Hematopoietic multipotent progenitor cell treated with erythropoietin and hydrocortisone succinate and interleukin-3 and kit ligand, for 8 days (in vitro differentiated cells): ENCODE measurements around the gene YY2.
"Not testable (repeated sequence)": the region's sequence is repeated elsewhere in the genome, so short reads cannot be mapped to it uniquely, and the experiment has no call there.

ENCODE experiments used
- DNase-seq: peaks from one replicate; pipeline ENCODE4 v3.0.0-alpha.2; 2015

Gene YY2

DNA sequence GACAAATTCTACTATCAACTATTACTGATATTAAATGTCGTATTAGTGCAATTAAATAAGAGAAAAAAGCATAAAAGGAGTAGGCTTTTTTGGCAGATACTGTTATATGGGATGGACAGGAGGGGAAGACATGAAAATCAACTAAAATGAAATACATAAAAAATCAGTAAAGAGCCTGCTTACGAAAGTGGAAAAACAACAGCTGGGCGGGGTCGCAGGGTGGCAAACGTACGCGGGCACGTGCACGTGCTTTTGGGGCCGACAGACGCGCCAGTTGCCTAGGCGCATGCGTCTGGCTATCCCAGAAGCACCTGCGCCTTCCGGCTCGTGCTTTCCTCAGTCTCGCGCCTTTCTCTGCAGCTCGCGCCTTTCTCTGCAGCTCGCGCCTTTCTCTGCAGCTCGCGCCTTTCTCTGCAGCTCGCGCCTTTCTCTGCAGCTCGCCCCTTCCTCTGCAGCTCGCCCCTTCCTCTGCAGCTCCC is at the start of gene YY2:
Gene YY2 (plus strand): TSS at position 51 of the 479 bp plus-strand sequence. CDS start 498 bp downstream, outside the sequence.
- DNase-seq, result no peak

DNA sequence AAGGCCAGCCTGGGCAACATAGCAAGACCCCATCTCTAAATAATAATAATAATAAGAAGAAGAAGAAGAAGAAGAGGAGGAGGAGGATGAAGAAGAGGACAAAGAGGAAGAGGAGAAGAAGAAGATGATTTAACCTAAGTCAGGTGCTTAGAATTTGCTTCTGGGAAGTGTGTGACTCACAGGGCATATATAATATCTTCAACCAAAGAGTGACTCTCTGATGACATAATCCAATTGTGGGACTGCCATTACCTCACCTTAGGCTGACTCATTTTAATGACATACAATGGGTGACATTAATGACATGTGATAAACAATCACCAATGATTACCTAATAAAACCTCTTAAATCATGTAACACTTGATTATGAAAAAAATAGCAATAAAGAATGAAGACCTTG is 49.1 kb upstream of the YY2 start:
- DNase-seq, result no peak

DNA sequence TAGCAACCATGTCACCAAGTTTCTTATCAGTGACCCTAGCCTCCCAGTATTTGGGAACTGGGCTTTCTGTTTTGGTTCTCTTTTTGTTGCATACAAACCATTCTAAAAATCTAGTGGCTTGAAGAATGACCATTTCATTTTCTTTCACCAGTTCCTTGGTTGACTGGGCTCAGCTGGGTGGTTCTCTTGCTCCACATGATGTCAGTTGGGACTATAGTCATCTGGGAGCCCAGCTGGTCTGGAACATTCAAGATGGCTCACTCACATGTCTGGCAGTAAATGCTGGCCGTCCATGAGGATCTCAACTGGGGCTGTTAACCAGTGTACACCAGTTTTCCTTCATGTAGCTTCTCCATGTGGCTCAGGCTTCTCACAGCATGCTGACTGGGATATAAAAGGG is 44.0 kb upstream of the YY2 start:
- no peak for DNase-seq

DNA sequence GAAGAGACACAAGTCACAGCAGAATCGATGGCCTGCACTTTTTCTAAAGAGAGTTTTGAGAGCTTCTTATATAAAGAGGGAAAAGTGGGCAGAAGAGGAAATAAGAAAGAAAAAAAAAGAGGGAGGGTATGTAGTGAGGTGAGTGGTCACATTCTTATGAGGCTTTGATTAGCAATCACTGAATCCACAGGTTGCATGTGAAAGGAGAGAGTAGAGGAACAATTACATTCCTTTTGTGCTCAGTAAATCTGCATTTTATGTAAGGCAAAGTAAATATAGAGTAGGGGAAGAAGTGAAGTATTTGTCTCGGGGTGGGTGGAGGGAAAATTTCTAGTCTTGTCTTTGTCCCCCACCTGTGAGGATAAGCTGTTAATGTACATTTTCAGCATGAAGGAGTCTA is 43.2 kb upstream of the YY2 start:
- DNase-seq, result no peak

DNA sequence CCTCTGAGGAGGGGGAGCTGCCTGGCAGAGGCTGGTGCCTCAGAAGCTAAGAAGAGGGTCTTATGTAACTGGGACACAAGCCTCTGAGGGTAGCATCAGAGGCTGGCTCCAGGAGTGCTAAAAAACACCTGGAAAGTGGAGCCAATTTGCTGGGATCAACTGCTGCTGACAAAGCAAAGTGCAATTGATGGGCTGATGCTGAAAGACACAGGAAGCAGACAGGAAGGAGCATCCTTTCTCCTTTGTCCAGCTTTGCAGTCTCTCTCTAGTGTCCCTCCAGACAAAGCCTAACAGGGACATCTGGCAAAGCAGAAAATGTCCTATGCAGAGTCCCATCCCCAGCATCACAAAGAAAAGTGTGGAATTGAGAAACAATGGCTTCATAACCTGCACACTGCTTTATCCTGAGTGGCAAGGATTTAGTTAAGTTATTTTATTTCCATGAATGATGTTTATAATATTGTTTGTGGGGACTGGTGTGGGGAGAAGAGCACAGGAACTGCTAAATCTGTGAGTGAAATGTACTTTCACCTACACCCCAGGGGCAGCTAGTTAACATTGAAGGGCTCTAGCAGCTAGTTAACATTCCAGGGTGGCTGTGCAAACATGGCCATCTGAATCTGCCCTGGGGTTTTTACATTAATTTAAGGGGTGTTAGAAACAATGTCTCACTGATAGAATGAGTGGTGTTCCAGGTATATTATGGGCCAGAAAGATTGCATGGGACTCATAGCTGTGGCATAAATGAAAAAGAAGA is 42.0 kb upstream of the YY2 start:
- DNase-seq, result no peak

DNA sequence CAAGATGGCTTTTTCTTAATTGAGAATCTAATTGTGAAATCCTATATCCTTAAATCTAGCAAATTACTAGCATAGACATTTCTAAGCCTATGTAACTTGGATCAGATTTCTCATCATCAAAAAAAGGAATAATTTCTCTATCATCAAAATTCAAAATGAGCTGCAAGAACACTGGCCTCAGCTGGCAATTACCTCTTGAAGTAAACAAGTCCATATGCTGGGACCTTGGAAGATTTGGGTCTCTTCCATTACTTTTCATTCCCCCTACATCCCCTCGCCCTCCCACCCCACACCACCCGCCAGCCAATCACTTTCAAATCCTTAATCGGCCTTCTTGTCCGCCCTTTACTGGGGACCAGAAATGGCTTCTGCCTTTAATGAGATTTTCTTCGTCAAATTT is 39.7 kb upstream of the YY2 start:
- no peak for DNase-seq

DNA sequence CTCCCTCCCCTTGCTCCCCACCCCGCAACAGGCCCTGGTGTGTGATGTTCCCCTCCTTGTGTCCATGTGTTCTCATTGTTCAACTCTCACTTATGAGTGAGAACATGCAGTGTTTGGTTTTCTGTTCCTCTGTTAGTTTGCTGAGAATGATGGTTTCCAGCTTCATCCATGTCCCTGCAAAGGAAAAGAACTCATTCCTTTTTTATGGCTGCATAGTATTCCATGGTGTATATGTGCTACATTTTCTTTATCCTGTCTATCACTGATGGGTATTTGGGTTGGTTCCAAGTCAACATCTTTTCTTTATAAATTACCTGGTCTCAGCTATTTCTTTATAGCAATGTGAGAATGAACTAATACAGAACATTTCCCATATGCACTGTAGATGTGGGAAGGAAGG is 35.6 kb upstream of the YY2 start:
- not testable (repeated sequence) for DNase-seq

DNA sequence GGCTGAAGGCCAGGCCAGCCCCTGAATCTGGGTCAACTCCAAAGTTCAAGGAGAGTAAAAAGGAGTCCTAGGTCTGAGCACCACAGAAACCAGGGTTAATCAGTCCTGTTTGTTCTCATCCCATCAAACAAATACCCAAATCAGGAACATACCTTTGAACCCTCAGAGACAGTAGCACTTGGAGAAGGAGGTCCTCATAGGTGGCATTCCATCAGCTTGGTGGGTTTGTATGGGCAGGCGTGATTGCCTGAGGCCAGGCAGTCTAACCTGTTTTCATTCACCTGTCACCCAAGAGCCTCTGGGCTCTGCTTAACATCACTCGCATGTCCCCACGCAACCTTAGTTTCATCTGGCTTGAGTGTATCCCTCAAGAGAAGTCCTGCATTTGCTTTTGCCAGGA is 33.9 kb upstream of the YY2 start:
- no peak for DNase-seq

DNA sequence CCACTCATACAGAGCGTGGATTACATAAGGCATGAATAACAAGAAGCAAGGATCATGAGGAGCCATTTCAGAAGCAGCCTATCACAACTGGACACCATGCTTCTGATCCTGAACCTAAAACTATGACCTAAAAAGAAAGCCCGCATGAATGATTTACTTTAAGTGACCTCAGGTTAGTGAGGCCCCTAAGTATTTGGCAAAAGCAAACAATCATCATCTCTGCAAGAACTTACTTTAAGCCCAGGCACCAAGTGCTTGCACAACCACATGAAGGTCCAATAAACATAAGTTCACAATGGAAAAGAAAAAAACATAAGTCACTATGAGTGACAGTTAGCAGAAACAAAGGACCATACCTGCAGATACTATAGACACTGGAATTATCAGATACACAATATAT is 24.3 kb upstream of the YY2 start:
- DNase-seq, result no peak

DNA sequence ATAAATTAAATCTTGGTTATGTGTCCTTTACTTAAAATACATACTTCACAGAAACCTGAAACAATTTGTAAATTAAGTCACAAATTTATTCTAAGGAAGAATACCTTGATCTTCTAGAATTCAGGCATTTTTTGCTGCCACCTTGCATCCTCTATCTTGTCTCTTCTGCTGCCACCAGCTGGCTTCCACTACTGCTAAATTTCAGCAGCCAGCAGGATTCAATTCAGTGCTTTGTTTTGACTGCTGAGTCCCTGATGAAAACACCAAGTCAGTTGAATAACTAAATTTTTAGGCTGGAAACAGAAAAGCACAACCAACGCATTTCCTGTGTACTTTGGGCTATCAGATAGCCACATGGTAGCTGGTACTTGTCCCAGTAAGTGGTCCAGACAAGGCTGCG is 18.7 kb upstream of the YY2 start:
- no peak for DNase-seq

DNA sequence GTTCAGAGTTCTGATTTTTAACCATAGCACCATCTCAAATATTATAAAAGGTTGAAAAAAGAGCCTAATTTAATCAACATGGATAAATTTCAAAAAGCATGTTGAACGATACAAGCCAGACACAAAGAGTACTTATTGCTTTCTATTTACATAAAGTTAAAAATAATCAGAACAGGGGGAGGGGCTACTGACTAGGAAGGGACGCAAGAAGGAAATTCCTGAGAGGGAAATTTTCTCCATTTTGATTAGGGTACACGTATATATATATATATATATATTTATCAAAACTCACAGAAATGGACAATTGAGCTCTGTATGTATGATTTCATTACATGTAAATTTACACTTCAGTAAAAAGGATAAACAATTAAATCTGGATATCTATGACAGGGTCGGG is 16.9 kb upstream of the YY2 start:
- DNase-seq, result peak; percentile 22

DNA sequence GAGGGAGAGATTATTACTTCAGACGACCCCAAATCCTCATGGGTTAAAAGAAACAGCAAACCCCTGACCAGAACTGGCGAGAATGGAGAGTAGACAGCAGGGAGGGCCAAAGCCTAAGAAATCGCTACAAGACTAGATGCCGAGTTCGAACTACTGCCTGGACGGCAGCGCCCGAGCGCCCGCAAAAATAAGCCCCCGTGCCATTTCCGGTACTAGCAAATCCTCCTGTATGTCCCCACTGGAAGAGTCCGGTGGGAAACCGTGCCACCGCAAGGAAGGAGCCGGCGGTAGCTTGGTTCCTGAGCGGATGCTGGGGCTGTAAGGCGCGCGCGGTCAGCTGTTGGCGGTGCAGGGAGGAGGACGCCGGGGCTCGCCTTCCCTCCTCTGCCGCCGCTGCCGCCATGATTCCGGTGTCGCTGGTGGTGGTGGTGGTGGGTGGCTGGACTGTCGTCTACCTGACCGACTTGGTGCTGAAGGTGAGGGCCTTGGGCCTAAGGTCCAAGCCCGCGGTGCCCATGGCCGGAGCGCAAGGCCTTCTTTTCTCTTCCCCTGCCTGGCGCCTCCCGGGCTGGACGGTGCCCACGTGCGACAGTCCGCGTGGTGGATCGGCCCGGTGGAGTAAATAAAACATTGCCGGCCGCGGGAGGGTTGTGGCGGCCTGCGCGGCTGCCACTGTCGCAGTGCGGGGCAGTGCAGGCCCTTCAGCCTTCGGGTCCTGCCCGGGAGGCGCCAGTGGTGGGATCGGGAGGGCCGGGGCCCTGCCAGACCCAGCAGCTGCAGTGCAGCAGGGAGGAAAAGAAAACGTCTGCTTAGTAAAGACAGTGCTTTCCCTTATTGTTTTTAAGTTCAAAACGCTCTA is 16.2 kb upstream of the YY2 start, which contains the start of gene MBTPS2:
Gene MBTPS2 (plus strand): TSS at position 284 of the 859 bp plus-strand sequence. CDS start 118 bp downstream, at position 402.
- DNase-seq, result peak; percentile 85

DNA sequence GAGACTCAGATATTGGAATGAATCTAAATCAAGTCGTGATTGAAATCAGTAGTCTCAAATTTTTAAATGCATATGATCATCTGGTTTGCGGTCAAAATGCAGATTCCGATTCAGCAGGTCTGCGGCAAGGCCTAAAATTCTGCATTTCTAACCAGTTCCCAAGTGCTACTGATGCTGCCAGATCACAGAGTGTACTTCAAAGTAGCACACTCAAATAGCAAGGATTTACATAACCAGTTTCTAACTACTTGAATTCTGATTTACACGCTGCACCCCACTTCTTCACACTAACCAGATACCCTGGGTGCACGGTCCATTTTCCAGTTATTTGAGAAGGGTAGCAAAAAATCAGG is 15.6 kb upstream of the YY2 start:
- peak; percentile 4 for DNase-seq

DNA sequence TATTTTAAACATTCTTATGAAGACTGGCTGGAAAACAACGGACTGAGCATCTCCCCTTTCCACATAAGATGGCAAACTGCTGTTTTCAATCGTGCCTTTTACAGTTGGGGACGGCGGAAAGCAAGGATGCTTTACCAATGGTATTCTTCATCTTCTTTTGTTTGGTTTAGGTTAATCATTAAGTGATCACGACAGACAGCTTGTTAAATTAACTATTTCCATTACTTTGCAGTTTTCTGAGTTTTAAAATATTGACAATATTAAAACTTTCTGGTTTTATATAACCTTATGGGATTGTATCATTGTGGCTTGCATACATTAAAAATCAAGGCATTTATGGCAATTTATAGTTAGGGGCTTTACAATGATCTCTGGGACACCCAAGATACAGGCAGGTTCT is 12.6 kb upstream of the YY2 start:
- DNase-seq, result no peak

DNA sequence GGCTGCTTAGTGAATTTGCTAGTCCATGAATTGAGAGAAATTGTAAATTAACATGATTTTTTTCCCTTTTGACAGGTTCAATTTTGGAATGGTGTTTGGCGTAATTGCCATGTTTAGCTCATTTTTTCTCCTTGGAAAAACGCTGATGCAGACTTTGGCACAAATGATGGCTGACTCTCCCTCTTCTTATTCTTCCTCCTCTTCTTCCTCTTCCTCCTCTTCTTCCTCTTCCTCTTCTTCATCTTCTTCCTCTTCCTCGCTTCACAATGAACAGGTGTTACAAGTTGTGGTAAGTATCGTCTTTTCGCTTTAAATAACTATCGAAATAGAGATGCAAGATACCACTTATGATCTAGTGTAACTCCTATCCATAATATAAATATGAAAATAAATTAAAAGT is 10.7 kb upstream of the YY2 start:
- DNase-seq, result no peak

DNA sequence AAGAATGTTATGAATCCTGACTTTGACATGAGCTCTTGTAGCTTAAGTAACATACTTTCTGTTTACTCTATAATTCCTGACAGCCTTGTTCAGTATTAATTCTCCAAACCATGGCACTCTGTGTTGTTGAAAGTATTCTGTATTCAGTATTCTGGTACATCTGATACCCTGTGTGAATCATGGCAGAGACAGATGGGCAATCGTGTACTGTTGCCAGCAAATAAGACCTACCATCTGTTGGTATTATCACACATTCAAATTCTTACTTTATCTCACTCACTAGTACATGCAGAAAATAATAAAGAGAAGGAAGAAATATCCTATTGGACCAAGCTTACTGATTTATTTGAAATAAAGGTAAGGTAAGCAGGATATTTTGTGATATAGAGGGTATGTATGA is 8.4 kb upstream of the YY2 start:
- no peak for DNase-seq

DNA sequence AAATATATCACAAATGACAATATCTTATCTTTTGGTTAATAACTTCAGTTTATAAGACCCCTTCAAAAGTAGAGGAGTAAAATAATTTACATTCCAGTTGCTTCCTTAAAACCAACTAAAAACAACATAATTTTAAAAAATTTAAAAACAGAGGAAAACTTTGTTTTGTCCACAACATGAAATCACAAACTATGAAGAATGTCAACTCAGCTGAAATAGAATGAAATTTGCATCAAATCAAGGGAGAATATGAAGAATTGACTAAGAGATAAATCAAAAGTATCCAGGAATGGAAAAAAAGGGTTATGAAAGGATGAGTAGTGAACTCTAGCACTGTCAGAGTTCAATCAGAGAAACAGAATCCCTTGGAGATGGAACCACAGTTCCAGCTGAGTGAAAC is 2.2 kb upstream of the YY2 start:
- DNase-seq, result no peak

DNA sequence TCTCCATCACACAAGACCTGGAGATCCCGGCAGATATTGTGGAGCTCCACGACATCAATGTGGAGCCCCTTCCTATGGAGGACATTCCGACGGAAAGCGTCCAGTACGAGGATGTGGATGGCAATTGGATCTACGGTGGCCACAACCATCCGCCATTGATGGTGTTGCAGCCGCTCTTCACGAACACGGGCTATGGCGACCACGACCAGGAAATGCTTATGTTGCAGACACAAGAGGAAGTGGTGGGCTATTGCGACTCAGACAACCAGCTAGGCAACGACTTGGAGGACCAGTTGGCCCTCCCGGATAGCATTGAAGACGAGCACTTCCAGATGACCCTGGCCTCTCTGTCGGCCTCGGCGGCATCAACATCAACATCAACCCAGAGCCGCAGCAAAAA is 717 bp downstream of the YY2 start:
- no peak for DNase-seq

DNA sequence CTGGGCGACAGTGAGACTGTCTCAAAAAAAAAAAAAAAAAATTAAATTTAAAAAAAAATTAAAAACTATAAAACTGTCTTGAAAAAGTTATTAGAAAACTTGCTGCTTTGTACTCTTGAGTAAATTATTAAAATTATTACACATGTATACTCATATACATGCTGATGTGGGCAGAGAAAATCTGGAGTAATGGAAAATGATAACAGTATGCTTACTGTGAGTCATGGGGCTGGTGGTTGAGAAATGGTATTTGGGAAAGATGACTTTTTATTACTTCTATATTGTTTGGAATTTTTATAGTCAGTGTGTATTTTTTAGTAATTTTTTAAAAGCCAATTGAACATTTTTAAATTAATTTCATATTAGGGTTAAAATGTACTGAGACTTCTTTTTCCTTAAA is 7.5 kb downstream of the YY2 start:
- DNase-seq, result no peak

DNA sequence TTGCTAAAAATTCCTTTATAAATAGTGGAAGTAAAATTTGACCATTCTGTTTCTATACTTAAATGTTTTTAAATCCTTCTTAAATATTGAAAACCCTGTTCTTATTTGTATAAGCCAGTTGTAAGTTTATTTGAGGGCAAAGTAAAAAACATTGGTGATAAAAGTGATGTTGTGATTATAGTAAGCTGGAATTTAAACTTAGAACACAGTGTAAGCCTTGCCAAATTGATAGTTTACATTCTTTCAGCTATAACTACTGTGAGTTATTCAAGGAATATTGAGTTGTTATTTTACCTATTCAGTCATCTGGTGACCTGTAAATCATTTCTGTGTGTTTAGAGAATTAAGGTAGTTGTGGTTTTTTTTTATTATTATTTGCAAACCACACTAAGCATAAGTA is 9.6 kb downstream of the YY2 start:
- no peak for DNase-seq

DNA sequence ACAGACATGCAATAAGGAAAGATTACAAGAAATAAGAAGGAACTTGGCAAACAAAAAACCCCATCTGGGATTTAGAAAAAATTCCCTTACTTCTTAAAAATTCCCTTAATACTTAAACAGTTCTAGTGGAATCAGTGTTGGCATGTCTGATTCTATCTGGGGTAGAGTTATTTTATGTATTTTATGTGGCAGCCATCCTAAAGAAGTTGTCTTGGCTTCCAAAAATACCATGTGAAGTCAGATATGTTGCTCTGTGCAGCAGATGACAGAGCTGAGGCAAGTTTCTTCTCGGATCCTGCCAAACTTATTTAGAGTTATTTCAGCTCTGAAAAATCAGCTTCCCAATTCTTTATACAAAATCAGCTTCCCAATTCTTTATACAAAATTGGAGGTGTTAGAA is 14.7 kb downstream of the YY2 start:
- no peak for DNase-seq

DNA sequence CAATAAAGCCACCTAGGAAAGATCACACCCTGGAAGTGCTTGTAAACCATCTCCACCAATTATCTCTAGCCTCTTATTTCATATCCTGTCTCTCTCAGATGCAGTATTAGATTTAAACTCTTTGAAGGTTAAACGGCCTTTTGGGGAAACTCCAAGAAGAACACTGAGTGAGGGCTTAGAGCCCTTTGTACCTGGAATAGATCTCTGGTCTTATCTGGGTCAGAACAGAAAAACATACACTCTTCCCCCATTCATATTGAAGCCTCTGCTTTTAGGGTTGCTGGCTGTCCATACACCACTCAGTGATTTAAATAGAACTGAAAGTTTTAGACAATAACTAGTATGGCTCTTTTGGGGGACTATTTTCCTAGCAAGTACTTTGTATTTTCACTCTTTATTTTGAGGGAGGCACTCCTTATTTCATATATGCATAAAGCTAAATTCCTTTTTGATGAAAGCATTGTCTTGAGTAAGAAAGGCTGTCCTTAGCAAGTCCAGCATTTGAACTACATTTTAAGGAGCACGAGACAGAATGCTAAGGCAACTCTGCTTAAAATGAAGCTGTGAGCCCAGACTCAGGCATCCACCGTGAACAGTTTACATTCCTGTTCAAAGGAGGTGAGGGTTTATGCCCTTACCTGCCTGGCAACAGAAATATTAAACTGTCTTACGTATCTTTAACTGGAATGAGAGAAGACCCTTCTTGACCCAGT is 17.4 kb downstream of the YY2 start:
- DNase-seq, result no peak

DNA sequence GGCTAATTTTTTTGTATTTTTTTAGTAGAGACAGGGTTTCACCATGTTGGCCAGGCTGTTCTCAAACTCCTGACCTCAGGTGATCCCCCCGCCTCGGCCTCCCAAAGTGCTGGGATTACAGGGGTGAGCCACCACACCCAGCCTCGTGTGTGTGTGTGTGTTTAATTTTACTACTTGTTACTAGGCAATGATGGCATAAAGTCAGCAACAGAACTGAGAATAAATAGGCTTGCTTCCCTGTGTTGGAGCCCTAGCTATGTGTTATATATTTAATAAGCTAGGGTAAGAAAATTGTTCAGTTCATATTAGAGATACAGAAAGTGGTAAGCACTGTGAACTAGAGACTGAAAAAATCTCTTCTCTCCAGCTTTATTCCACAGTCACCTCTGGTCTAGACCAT is 18.4 kb downstream of the YY2 start:
- not testable (repeated sequence) for DNase-seq

DNA sequence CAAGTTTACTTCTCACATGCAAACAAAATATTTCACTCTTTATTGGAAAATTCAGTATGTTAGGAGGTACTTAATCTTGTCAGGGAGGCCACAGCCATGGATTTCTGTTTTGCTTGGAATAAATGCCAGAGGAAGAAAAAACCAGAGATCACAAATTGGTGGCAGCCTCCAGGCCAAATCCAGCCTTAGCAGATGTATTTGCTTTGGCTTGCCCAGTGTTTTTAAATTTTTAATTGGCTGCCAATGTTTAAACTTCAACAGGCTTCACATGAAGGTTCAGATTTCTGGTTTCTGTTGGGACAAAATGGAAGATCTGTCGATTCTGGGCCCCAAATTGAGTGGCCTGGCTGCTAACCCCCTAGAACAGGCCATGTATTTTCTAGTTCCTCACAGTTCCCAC is 19.2 kb downstream of the YY2 start:
- DNase-seq, result no peak
